Parathyroid adenoma (tissue), 2 donors: Measurements from ENCODE around the gene SETD1A.

Source experiments
- H2AFZ ChIP-seq: fragments of 300-600 bp; sonication (generic); one replicate; pipeline ENCODE4 v1.7.0; 2017; ENCODE audit warnings: antibody characterized with exemption, mild to moderate bottlenecking
- H3K27ac ChIP-seq: fragments of 300-600 bp; sonication (generic); one replicate; pipeline ENCODE4 v1.7.0; 2017
- H3K27me3 ChIP-seq: fragments of 300-600 bp; sonication (generic); one replicate; pipeline ENCODE4 v1.7.0; 2017; ENCODE audit warnings: low read length; ENCODE audit not compliant: control insufficient read depth, insufficient read depth
- H3K36me3 ChIP-seq: fragments of 300-600 bp; sonication (generic); one replicate; pipeline ENCODE4 v1.7.0; 2017; ENCODE audit warnings: low read length; ENCODE audit not compliant: control insufficient read depth, insufficient read depth
- H3K4me1 ChIP-seq: fragments of 300-600 bp; sonication (generic); one replicate; pipeline ENCODE4 v1.7.0; 2017; ENCODE audit warnings: control low read depth
- H3K4me2 ChIP-seq: fragments of 300-600 bp; sonication (generic); one replicate; pipeline ENCODE4 v1.7.0; 2017; ENCODE audit warnings: low read length
- H3K4me3 ChIP-seq: fragments of 300-600 bp; sonication (generic); one replicate; pipeline ENCODE4 v1.7.0; 2017; ENCODE audit warnings: low read depth, low read length
- H3K79me2 ChIP-seq: fragments of 300-600 bp; sonication (generic); one replicate; pipeline ENCODE4 v1.7.0; 2017; ENCODE audit warnings: control low read depth
- H3K9ac ChIP-seq: fragments of 300-600 bp; sonication (generic); one replicate; pipeline ENCODE4 v1.7.0; 2017; ENCODE audit warnings: mild to moderate bottlenecking
- H3K9me3 ChIP-seq: fragments of 300-600 bp; sonication (generic); one replicate; pipeline ENCODE4 v1.7.0; 2017; ENCODE audit warnings: low read length; ENCODE audit not compliant: control insufficient read depth
- TF ChIP-seq, protein P1 (sequence below): fragments of 300-600 bp; sonication (generic); IDR thresholded peaks from one replicate; pipeline ENCODE4 v1.7.0; 2017; ENCODE audit warnings: antibody characterized with exemption, mild to moderate bottlenecking
- donor health status: primary hyperparathyroidism.

The SETD1A gene

GRCh38 chr16:31002250-31002700 is 44.7 kb downstream of the SETD1A start:
- Histone ChIP-seq H3K9ac (no peak overlapping the region), H3K4me1 (peaks cover 12% of the 10 kb centered on the region), H3K36me3 (no peaks in the 10 kb centered on the region), H3K27me3 (no peaks in the 10 kb centered on the region), H3K79me2 (no peaks in the 10 kb centered on the region), H3K4me2 (no peak overlapping the region), H2AFZ (peak overlapping the region; percentile 72), H3K4me3 (no peak overlapping the region), H3K27ac (peak overlapping the region; percentile 47), H3K9me3 (no peaks in the 10 kb centered on the region)
- TF ChIP-seq, protein P1, sequence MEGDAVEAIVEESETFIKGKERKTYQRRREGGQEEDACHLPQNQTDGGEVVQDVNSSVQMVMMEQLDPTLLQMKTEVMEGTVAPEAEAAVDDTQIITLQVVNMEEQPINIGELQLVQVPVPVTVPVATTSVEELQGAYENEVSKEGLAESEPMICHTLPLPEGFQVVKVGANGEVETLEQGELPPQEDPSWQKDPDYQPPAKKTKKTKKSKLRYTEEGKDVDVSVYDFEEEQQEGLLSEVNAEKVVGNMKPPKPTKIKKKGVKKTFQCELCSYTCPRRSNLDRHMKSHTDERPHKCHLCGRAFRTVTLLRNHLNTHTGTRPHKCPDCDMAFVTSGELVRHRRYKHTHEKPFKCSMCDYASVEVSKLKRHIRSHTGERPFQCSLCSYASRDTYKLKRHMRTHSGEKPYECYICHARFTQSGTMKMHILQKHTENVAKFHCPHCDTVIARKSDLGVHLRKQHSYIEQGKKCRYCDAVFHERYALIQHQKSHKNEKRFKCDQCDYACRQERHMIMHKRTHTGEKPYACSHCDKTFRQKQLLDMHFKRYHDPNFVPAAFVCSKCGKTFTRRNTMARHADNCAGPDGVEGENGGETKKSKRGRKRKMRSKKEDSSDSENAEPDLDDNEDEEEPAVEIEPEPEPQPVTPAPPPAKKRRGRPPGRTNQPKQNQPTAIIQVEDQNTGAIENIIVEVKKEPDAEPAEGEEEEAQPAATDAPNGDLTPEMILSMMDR, result no peak

- H3K36me3 ChIP-seq, result no peaks in the 10 kb centered on the region
- no peaks in the 10 kb centered on the region for H3K9me3 ChIP-seq
- H3K4me3 ChIP-seq, result no peak overlapping the region
- no peaks in the 10 kb centered on the region for H3K27me3 ChIP-seq
- TF ChIP-seq, protein P1, result no peak
- H3K4me1 ChIP-seq, result peaks cover 12% of the 10 kb centered on the region
- H3K4me2 ChIP-seq, result no peak overlapping the region
- no peaks in the 10 kb centered on the region for H3K79me2 ChIP-seq
- no peak overlapping the region for H3K27ac ChIP-seq
- H2AFZ ChIP-seq, result peak overlapping the region; percentile 72
- H3K9ac ChIP-seq, result no peak overlapping the region
These were observed 45.3 kb downstream of the SETD1A start for GRCh38 chr16:31002862-31003341.

DNA sequence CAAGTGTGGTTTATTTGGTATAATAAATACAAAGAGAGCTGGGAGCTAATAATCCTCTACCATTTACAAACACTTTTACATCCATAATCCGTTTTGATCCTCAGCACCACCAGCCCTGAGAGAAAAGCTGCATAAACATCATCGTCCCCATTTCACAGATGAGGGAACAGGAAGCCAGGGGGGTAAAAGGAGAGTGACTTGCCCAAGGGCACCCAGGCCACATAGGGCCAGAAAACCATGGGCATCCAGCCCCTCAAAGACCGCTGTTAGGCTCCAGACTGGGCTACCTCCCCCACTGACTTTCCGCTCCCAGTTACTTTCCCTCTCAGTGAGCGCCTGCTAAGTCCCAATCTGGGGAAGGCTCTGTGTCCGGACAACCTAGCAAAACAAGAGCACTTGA is 46.2 kb downstream of the SETD1A start:
- TF ChIP-seq, protein P1, result no peak
- Histone ChIP-seq H3K79me2 (no peaks in the 10 kb centered on the region), H3K36me3 (no peaks in the 10 kb centered on the region), H2AFZ (no peak overlapping the region), H3K4me1 (peaks cover 12% of the 10 kb centered on the region), H3K9ac (no peak overlapping the region), H3K27me3 (no peaks in the 10 kb centered on the region), H3K4me2 (no peak overlapping the region), H3K9me3 (no peaks in the 10 kb centered on the region), H3K4me3 (no peak overlapping the region), H3K27ac (no peak overlapping the region)

DNA sequence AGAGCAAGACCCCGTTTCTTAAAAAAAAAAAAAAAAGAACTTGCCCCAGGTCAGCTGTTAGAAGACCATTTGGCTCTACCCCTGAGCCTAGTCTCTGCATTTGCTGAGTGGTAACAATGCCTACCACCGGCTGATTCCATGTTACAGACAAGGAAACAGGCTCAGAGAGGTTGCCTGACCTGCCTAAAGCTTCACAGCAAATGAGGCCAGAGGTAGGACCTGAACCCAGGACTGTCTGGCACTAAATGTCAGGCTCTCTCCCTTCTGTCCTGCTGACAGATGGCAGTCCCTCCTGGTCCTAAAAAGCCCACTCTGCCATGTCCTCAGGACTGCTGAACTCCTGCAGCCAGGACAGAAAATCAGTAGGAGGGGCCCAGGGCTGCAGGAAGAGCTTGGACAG is 47.1 kb downstream of the SETD1A start:
- Histone ChIP-seq H3K4me3 (no peak overlapping the region), H3K27ac (no peak overlapping the region), H3K36me3 (no peaks in the 10 kb centered on the region), H3K79me2 (no peaks in the 10 kb centered on the region), H3K9me3 (no peaks in the 10 kb centered on the region), H3K27me3 (no peaks in the 10 kb centered on the region), H3K9ac (no peak overlapping the region), H3K4me2 (no peak overlapping the region), H2AFZ (no peak overlapping the region), H3K4me1 (peaks cover 12% of the 10 kb centered on the region)
- TF ChIP-seq, protein P1, result no peak

DNA sequence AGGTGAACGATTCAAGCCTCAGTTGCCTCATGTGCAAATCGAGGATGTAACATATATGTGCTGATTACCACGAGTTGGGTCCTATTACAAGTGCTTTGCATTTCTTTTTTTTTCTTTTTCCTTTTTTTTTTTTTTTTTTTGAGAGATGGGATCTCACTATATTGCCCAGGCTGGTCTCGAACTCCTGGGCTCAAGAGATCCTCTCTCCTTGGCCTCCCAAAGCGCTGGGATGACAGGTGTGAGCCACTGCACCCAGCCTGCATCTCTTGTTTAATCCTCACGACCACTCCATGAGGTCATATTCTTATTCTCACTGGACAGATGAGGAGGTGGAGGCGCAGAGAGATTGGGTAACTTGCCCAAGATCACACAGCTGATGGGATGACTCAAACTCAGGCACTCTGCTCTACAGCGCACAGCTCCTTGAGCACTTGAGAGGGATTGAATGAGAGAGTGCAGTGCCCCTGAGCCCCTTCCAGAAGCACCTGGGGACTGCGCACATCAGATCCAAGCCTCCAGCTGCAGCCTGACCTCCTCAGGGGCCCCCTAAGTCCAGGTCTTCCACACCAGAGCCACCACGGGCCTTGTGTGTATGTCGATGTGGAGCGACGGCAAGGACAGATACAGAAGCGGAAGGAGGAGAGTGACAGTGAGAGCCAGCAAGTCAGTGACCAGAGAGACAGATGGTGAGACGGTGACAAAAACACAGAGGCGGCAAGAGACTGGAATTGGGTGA is 48.0 kb downstream of the SETD1A start:
- Histone ChIP-seq H2AFZ (no peak overlapping the region), H3K4me2 (no peak overlapping the region), H3K79me2 (no peaks in the 10 kb centered on the region), H3K27ac (no peak overlapping the region), H3K9me3 (no peaks in the 10 kb centered on the region), H3K4me3 (no peak overlapping the region), H3K9ac (no peak overlapping the region), H3K27me3 (no peaks in the 10 kb centered on the region), H3K36me3 (no peaks in the 10 kb centered on the region), H3K4me1 (peaks cover 12% of the 10 kb centered on the region)
- TF ChIP-seq, protein P1, result no peak
